HepG2 (cell line): ENCODE data around the gene ASZ1. TPM values are rescaled to one million over a fixed set of nuclear protein-coding genes. Genes with fewer than 3 reads are reported as not detected.

Experiments
- ATAC-seq: fragments of 200-7000 bp; cut with Tn5 transposase; 3 replicates; pipeline ENCODE4 v1.9.1; 2020; ENCODE audit warnings: mild to moderate bottlenecking, moderate library complexity
- BruUV-seq: library from RNA; stranded (reverse); fragments of 400-500 nt; replicated peaks from 2 replicates; lab custom pipeline; 2021; lab: Mats Ljungman, UMichigan
- CTCF ChIA-PET: fragments of 300-600 bp; formaldehyde crosslinking; extraction: SDS; loops from one replicate; lab custom pipeline; 2021; ENCODE audit warnings: low total read pairs, inconsistent platforms, low intra/inter-chr PET ratio; lab: Yijun Ruan, JAX
- POLR2A ChIA-PET: fragments of 350-600 bp; sonication (Branson Sonifier 250); formaldehyde crosslinking; loops from one replicate; lab custom pipeline; 2020; ENCODE audit warnings: antibody characterized with exemption, inconsistent platforms; lab: Yijun Ruan, JAX
- DNase-seq: peaks from one replicate; pipeline ENCODE4 v3.0.0-alpha.2; 2015; ENCODE audit warnings: low spot score
- FAIRE-seq: peaks from 3 replicates; lab custom pipeline; 2011; peaks lifted over from hg19 to GRCh38; lab: Jason Lieb, UNC
- H2AFZ ChIP-seq: one replicate; pipeline ENCODE4 v1.6.1; 2011; ENCODE audit warnings: low read length, inconsistent platforms
- H3K27ac ChIP-seq: fragments of 300-600 bp; 3 replicates; pipeline ENCODE4 v1.8.0; 2011; ENCODE audit warnings: mixed run types, mild to moderate bottlenecking, mixed read lengths, low read length, inconsistent platforms; ENCODE audit not compliant: insufficient read depth; ENCODE audit errors: extremely low read length
- H3K27me3 ChIP-seq, 2 experiments: fragments of 200-600 bp in 1 of 2; 2 replicates in 1 of 2; 3 replicates in 1 of 2; pipeline versions ENCODE4 v1.6.0 to v1.8.0; 2011; ENCODE audit warnings: low read length in 2 of 2, mild to moderate bottlenecking in 2 of 2, moderate library complexity in 2 of 2, inconsistent platforms in 1 of 2; ENCODE audit not compliant: insufficient read depth in 2 of 2, control insufficient read depth in 1 of 2
- H3K36me3 ChIP-seq, 2 experiments: fragments of 200-600 bp in 1 of 2; replicated peaks in 1 of 2; 2 replicates in 1 of 2; 3 replicates in 1 of 2; pipeline versions ENCODE4 v1.5.1 to v1.8.0; 2011; ENCODE audit warnings: low read length in 2 of 2, inconsistent platforms in 1 of 2; ENCODE audit not compliant: insufficient read depth in 2 of 2, control insufficient read depth in 1 of 2
- H3K4me1 ChIP-seq: 2 replicates; pipeline ENCODE4 v1.5.1; 2012; ENCODE audit warnings: low read length, inconsistent platforms; ENCODE audit not compliant: insufficient read depth
- H3K4me2 ChIP-seq: 2 replicates; pipeline ENCODE4 v1.6.0; 2011; ENCODE audit warnings: low read depth, low read length, inconsistent platforms
- H3K4me3 ChIP-seq, 3 experiments: fragments of 200-600 bp in 1 of 3; sonication (generic), shearing (Covaris generic) in 1 of 3; replicated peaks in 1 of 3; 2 replicates each; pipeline ENCODE4 v1.5.1; 2011 to 2016; ENCODE audit warnings: low read length in 3 of 3, inconsistent platforms in 2 of 3, low read depth in 2 of 3, mild to moderate bottlenecking in 2 of 3, control low read depth in 1 of 3, mixed read lengths in 1 of 3; ENCODE audit not compliant: insufficient read depth in 1 of 3
- H3K79me2 ChIP-seq: one replicate; pipeline ENCODE4 v1.6.1; 2011; ENCODE audit warnings: low read length, inconsistent platforms; ENCODE audit not compliant: insufficient read depth
- H3K9ac ChIP-seq: 2 replicates; pipeline ENCODE4 v1.6.0; 2011; ENCODE audit warnings: mild to moderate bottlenecking, low read depth, low read length, inconsistent platforms; ENCODE audit not compliant: insufficient read depth
- H3K9me3 ChIP-seq: 2 replicates; pipeline ENCODE4 v1.5.1; 2012; ENCODE audit warnings: mild to moderate bottlenecking, low read length
- H4K20me1 ChIP-seq: 2 replicates; pipeline ENCODE4 v1.6.0; 2011; ENCODE audit warnings: inconsistent platforms, mild to moderate bottlenecking, low read length, moderate library complexity; ENCODE audit not compliant: insufficient read depth
- GTF3A ChIP-seq: sonication (generic); formaldehyde crosslinking; conservative IDR thresholded peaks from 2 replicates; pipeline ENCODE4 v1.4.0; 2020; ENCODE audit warnings: mild to moderate bottlenecking, missing genetic modification reagents
- KDM5A ChIP-seq: fragments of 200-600 bp; sonication (generic); IDR thresholded peaks from 2 replicates; pipeline ENCODE4 v1.7.0; 2018; ENCODE audit warnings: antibody characterized with exemption, mild to moderate bottlenecking, low read length, borderline replicate concordance
- RFX5 ChIP-seq: IDR thresholded peaks from 2 replicates; pipeline ENCODE4 v1.6.1; 2011; ENCODE audit warnings: low read depth, low read length, improper control_type of control experiment
- RFXAP ChIP-seq: sonication (generic); formaldehyde crosslinking; IDR thresholded peaks from 2 replicates; pipeline ENCODE4 v1.4.0; 2020; ENCODE audit warnings: missing genetic modification reagents, borderline replicate concordance
- SMYD3 ChIP-seq: sonication (generic); formaldehyde crosslinking; IDR thresholded peaks from 2 replicates; pipeline ENCODE4 v1.8.1; 2023; ENCODE audit warnings: mild to moderate bottlenecking, missing genetic modification reagents
- TCF12 ChIP-seq, 2 experiments: fragments of 450-650 bp in 1 of 2; sonication (generic) in 1 of 2; formaldehyde crosslinking in 1 of 2; IDR thresholded peaks; 2 replicates each; pipeline versions ENCODE4 v1.6.1 to v1.8.0; 2017 to 2022; ENCODE audit warnings: antibody characterized with exemption in 1 of 2, mild to moderate bottlenecking in 1 of 2, missing genetic modification reagents in 1 of 2, moderate library complexity in 1 of 2
- ZNF207 ChIP-seq: fragments of 450-650 bp; IDR thresholded peaks from 2 replicates; pipeline ENCODE4 v1.6.1; 2016; ENCODE audit warnings: antibody characterized with exemption, borderline replicate concordance
- ZNF253 ChIP-seq: sonication (generic); formaldehyde crosslinking; IDR thresholded peaks from 2 replicates; pipeline ENCODE4 v1.8.0; 2022; ENCODE audit warnings: mild to moderate bottlenecking, missing genetic modification reagents, borderline replicate concordance
- ZNF580 ChIP-seq: IDR thresholded peaks from 2 replicates; pipeline ENCODE4 v1.6.1; 2016; ENCODE audit warnings: low read depth, borderline replicate concordance
- WGBS: methylation state at CpG from one replicate; pipeline ENCODE4 v1.1.6; 2017; ENCODE audit warnings: low lambda C conversion rate; 5-methylcytosine and 5-hydroxymethylcytosine counted together
- in situ Hi-C: cut with HindIII; loops from 2 replicates; pipeline ENCODE4 v1.10.0; 2017; ENCODE audit warnings: low pct_unique_long_range_greater_than_20kb; ENCODE audit not compliant: extremely low pct_ligation_motif_present
- intact Hi-C: fragments of 100-400 bp; cut with micrococcal nuclease; formaldehyde crosslinking; loops from one replicate; pipeline ENCODE4 v1.10.0; 2022; ENCODE audit not compliant: unreplicated experiment
- polyA plus RNA-seq, 8 experiments: library from polyadenylated mRNA; depleted of rRNA in 3 of 8; stranded (reverse) in 7 of 8; unstranded in 1 of 8; fragments of >200 nt; fragmentation: Illumina TruSeq in 4 of 8; extraction: Trizol in 4 of 8; gene quantifications; 2 replicates each; pipeline versions ENCODE4 v1.2.1 to v1.2.3, GENCODE V29; 2011 to 2016; ENCODE audit warnings: low read depth in 4 of 8, missing spikeins in 1 of 8, mixed read lengths in 1 of 8; ENCODE audit not compliant: insufficient read depth in 1 of 8
- total RNA-seq, 5 experiments: library from RNA; depleted of rRNA; stranded (reverse); fragments of >200 nt; fragmentation: Illumina TruSeq; extraction: Trizol; gene quantifications; 2 replicates each; pipeline ENCODE4 v1.2.3, GENCODE V29; 2016; ENCODE audit warnings: low read depth in 1 of 5
- TF ChIP-seq, protein P1 (sequence below): sonication (generic); formaldehyde crosslinking; IDR thresholded peaks from 2 replicates; pipeline ENCODE4 v1.8.1; 2023; ENCODE audit warnings: mild to moderate bottlenecking, inconsistent platforms, moderate library complexity, missing genetic modification reagents, borderline replicate concordance

The ASZ1 gene
- total and polyA plus RNA-seq, 2 of the 13 experiments (the other 11 are each of a cell fraction or from before 2014, with no cell fraction given): not detected

DNA sequence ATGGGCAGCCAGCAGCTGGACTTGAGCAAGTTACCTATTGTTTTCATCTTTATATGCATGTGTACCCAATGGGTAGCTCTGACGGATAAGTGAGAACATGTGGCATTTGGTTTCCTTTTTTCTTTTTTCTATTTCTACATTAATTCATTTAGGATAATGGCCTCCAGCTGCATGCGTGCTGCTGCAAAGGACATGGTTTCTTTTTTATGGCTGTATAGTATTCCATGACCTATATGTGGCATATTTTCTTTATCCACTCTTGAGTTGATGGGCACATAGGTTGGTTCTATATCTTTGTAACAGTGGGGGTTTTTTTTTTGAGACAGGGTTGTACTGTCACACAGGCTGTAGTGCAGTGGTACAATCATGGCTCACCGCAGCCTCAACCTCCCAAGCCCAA, 37.4 kb downstream of the ASZ1 start:
- POLR2A ChIA-PET: no interaction called here
- no peaks in the 10 kb centered on the region; a peak in 1 of 5 replicates for H3K27me3 ChIP-seq
- no peak overlapping the region for H3K9ac ChIP-seq
- no peak overlapping the region for H3K27ac ChIP-seq
- no peak overlapping the region for H2AFZ ChIP-seq
- no peaks in the 10 kb centered on the region for H3K9me3 ChIP-seq
- in situ Hi-C loops: no loop called here
- no peak overlapping the region for H3K4me2 ChIP-seq
- TF ChIP-seq SMYD3 (CRISPR knock-in tag) (no peak), ZNF580 (CRISPR knock-in tag) (no peak), RFXAP (CRISPR knock-in tag) (no peak), ZNF253 (no peak), GTF3A (CRISPR knock-in tag) (no peak), ZNF207 (no peak), KDM5A (no peak), RFX5 (no peak), TCF12 (IDR thresholded peaks at IDR 0.05) (no peak), TCF12 (CRISPR knock-in tag; IDR thresholded peaks at IDR 0.05) (no peak)
- TF ChIP-seq, protein P1, sequence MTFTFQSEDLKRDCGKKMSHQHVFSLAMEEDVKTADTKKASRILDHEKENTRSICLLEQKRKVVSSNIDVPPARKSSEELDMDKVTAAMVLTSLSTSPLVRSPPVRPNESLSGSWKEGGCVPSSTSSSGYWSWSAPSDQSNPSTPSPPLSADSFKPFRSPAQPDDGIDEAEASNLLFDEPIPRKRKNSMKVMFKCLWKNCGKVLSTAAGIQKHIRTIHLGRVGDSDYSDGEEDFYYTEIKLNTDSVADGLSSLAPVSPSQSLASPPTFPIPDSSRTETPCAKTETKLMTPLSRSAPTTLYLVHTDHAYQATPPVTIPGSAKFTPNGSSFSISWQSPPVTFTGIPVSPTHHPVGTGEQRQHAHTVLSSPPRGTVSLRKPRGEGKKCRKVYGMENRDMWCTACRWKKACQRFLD (CRISPR knock-in tag): no peak
- TF ChIP-seq, all 625 proteins: peak for 0
- Histone ChIP-seq H3K79me2 (no peaks in the 10 kb centered on the region), H3K4me1 (no peaks in the 10 kb centered on the region), H3K36me3 (no peaks in the 10 kb centered on the region), H4K20me1 (no peaks in the 10 kb centered on the region), H3K4me3 (no peak overlapping the region)
- ATAC-seq: no peak
- DNase-seq: no peak
- 66% methylated on average over 3 of the region's 3 CpGs for WGBS
- FAIRE-seq: no peak
- BruUV-seq: no TSS peak
- CTCF ChIA-PET: no interaction called here
- intact Hi-C loops: no loop called here
